GM19025 (cell line): Measurements from ENCODE around the gene PPP1R14B.

ENCODE experiments used
- ATAC-seq: cut with Tn5 transposase; IDR thresholded peaks from one replicate; pipeline ENCODE4 v1.9.1; 2021; ENCODE audit warnings: mild to moderate bottlenecking, low read depth, moderate library complexity; ENCODE audit not compliant: unreplicated experiment

The PPP1R14B gene

DNA sequence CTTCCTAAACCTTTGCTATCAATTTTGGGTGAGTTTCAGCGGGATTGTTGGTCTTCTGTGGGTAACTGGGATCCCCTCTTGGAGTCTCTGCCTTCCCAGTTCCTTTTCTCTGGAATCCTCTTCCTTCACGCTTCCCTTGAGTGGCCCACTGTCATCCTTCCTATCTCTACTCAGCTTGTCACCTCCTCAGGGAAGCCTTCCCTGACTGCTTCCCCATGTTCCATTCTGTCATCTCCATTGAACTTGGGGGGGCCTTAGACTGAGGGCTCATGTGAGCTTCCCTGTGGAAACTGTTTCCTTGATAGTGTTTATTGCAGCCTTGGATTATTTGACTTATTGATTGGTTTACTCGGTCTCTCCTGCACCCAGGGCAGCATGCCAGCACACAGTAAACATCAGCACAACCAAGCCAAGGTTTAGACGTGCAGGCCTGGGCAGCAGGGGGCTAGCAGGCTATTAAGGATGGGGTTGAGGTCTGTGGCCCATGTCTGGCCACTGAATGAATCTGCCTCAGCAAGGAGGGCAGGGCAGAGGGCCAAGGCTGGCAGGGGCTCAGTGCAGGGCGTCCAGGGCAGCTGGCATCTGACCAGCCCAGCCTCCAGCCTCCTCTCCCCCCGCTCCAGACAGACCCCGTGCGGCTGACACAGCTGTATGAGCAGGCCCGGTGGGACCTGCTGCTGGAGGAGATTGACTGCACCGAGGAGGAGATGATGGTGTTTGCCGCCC lies 28.0 kb downstream of the PPP1R14B start:
- ATAC-seq = no peak

GRCh38 chr11:64216879-64217278 lies 29.9 kb downstream of the PPP1R14B start:
- ATAC-seq = no peak

DNA sequence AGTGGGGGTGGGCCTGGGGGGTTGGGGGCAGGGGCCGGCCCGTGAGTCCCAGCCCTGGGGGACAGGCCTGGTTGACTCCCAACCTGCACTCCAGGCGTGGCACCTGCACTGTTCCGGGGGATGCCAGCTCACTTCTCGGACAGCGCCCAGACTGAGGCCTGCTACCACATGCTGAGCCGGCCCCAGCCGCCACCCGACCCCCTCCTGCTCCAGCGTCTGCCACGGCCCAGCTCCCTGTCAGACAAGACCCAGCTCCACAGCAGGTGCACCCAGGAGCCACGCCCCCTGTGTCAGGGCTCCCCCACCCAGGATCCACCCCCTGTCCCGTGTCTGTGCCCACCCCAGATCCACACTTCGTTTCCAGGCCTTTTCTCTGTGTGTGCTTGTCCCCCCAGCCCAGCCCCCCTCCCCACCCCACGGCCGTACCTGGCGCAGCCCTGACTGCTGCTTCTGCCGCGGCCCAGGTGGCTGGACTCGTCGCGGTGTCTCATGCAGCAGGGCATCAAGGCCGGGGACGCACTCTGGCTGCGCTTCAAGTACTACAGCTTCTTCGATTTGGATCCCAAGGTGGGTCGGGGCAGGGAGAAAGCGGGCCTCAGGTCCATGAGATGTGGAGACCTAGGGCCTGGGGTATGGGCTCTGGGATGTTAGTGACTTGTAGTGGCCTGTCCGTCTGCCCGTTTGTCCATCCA lies 35.4 kb downstream of the PPP1R14B start:
- ATAC-seq = no peak

- no peak for ATAC-seq
These were observed 36.3 kb downstream of the PPP1R14B start for GRCh38 chr11:64210301-64211020.

DNA sequence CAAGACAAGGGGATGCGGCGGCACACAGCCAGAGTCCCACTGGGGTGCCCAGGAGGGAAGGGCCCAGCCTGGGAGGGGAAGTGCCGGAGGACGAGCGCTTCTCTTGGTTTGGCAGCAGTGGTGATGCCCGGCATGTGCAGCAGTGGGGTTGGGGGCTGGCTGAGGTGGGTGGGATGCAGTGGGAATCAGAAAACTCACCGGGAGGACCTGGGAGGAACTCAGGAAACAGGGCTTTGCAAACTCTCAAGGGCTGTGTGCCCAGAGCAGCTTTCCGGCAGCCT lies 37.2 kb downstream of the PPP1R14B start:
- ATAC-seq = no peak

DNA sequence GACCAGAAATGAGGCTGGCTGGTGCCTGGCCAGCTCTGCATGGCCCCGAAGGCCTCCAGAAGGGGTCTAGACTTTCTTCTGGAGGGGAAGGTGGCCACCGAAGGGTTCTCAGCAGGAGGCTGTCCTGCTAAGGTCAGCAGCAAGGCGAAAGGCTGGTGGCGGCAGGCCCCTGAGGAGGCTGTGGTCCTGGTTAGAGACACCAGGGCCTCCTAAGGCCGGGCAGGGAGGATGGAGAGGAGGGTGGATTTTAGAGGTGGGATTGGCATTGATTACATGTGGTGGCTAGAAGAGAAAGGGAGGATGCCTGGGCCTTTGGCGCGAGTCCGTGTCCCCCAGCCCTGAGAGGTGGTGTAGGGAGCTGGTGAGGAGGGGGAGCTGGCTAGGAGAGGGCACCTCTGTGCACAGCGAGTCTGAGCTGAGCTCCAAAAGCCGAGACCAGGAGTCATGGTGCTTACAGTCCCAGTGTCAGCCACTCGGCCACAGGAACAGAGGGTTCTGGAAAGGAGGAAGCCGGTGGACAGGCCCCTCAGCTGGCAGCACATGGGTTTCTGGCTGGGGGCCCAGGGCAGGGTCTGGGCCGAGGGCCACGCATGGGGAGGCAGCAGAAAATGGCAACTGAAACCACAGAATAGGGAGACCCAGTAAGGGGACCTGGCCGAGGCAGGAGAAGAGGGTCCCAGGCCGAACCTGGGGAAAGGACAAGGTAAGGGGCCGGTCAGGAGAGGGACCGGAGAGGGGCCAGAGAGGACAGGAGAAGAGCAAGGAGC lies 37.8 kb downstream of the PPP1R14B start:
- no peak for ATAC-seq

DNA sequence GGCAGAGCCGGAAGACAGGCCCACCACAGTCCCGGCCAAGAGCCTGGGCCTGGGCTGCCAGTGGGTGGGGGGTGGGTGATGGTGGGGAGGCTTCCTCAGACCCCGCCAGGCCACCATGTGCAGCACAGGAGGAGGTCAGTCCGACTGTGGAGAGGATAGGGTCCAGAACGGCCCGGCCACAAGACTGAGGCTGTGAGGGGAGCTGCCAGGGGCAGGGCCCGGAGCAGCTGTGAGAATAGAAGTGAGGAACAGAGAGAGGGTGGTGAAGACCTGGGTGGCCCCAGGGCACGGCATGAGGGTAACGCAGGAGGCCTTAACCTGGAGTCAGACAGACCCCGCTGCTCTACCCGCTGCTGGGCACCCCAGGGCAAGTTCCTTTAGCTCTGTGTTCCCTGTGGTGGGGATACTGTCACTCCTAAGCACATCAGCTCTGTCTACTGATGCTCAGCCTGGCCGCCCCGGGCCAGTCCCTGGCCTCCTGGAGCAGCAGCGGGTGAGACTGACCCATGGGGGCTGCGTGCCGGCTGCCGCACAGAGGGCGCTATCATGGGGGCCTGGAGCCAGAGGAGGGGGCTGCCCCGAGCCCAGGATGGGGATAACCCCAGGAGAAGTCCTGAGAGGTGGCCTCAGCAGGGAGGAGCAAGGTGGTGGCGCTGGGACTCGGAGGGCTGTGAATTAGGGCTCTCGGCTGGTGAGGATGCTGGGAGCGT lies 38.5 kb downstream of the PPP1R14B start:
- no peak for ATAC-seq

DNA sequence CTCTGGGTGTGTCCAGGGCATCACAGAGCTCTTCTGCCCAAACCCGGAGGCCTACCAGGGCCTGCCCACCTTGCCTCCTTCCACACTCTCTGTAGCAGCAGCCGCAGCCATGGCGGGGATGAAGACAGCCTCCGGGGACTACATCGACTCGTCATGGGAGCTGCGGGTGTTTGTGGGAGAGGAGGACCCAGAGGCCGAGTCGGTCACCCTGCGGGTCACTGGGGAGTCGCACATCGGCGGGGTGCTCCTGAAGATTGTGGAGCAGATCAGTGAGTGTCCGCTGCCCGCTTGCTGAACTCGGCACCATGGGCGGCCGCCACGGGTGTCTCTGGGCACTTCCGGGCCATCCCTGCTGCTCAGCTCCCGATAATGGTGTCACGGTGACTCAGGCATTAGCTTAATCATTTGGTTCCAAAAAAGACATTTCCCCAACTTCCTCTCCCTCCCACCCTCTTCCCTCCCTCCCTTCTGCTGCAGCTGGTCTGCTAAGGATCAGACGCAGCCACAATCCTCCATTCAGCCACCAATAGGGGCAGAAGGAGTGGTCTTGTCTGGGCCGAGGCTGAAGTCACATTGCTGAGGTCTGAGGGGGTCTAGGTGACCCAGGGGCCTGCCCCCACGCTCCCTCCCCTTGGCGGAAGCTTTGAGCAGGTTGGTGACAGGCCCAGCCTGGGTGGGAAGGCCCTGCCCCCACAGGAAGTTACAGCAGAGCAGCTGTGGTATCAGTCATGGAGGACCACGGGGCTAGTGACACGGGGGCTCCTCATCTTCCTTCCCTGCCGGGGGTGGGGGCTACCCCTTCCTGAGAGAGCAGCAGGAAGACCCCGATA lies 39.3 kb downstream of the PPP1R14B start:
- ATAC-seq = peak; percentile 48

- ATAC-seq = peak; percentile 47
These were observed 40.1 kb downstream of the PPP1R14B start, which contains the start of gene FERMT3 for GRCh38 chr11:64206457-64207255. FERMT3 (plus strand) TSS chr11:64206721; CDS start chr11:64207365, 644 bp downstream.

GRCh38 chr11:64204464-64204989 lies 42.2 kb downstream of the PPP1R14B start:
- ATAC-seq = no peak

DNA sequence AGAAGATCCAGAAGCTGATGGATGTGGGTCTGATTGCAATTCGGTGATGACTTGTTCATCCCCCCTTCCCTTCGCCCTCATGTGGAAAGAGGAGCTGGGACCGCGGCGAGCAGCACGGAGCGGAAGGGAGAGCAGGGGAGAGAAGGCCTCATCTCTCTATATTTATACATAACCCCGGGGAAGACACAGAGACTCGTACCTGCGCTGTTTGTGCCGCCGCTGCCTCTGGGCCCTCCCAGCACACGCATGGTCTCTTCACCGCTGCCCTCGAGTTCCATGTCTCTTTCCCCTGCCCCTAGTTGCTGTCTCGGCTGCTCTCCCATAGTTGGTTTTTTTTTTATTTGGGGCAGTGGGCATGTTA lies 42.7 kb downstream of the PPP1R14B start:
- ATAC-seq = no peak

DNA sequence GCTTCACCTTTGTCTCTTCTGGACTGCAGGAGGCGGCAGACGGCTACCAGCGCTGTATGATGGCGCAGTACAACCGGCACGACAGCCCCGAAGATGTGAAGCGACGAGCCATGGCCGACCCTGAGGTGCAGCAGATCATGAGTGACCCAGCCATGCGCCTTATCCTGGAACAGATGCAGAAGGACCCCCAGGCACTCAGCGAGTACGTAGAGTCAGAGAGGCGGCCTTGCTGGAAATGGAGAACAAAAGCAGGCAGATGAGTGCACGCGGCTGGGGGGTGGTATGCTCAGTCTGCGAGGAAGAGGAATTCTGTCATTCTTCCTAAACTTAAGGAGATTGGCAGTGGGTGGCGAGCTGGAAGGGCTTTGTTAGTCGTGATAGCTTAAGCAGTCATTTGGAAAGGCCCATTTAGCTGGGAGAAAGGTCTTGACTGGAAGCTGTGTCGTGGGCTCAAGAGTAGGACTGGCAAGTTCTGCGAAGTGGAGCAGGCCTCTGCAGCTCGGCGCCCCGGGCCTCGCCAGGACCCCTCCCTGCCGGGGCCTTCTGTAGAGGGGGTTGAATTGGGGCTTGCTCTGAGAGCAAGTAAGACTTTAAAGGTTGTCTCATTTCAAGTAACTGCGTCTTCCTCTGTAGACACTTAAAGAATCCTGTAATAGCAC lies 43.2 kb downstream of the PPP1R14B start:
- no peak for ATAC-seq

DNA sequence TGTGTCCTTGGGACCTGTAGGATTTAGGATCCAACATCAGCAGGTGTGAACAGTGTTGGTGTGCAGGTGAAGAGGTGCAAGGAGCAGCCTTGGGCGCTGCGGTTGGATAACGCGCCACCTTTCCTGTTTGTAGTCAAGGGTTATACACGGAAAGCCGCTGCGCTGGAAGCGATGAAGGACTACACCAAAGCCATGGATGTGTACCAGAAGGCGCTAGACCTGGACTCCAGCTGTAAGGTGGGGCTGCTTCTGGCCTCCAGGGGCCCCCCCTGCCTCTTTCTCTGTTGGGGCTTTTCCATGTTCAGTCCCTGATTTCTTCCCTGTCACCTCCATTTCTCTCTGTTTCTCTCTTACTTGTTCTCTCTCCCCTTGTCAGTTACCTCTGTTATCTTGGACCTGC lies 43.8 kb downstream of the PPP1R14B start:
- no peak for ATAC-seq

GRCh38 chr11:64201543-64201942 lies 45.2 kb downstream of the PPP1R14B start:
- no peak for ATAC-seq

- ATAC-seq = no peak
These were observed 48.2 kb downstream of the PPP1R14B start for GRCh38 chr11:64198511-64198910.

- ATAC-seq = no peak
These were observed 50.1 kb downstream of the PPP1R14B start for GRCh38 chr11:64196626-64197025.
